OCI-LY3 (cell line): ENCODE data around the gene CNTN2.
A peak's percentile ranks its signal among the peaks of the same experiment; 100 is the strongest.

Experiments used
- H2AFZ ChIP-seq: fragments of 200-600, 300-600 bp; shearing (Covaris generic); 2 replicates; pipeline ENCODE4 v1.6.0; 2014; ENCODE audit warnings: antibody characterized with exemption, low read depth, low read length
- H3K27ac ChIP-seq: fragments of 200-600, 300-600 bp; sonication (generic); 2 replicates; pipeline ENCODE4 v1.5.1; 2014; ENCODE audit warnings: mild to moderate bottlenecking, low read length, moderate library complexity, mixed read lengths
- H3K27me3 ChIP-seq: fragments of 200-600, 300-600 bp; sonication (generic); 2 replicates; pipeline ENCODE4 v1.6.1; 2014; ENCODE audit warnings: low read depth, low read length, mixed read lengths
- H3K36me3 ChIP-seq: fragments of 200-600, 300-600 bp; sonication (generic); replicated peaks from 2 replicates; pipeline ENCODE3; 2014; ENCODE audit warnings: low read depth, low read length, mixed read lengths
- H3K4me1 ChIP-seq: fragments of 300-600, 200-600 bp; sonication (generic); 2 replicates; pipeline ENCODE4 v1.6.1; 2014; ENCODE audit warnings: low read length, mixed read lengths
- H3K4me2 ChIP-seq: fragments of 200-600, 300-600 bp; sonication (generic); 2 replicates; pipeline ENCODE4 v1.6.1; 2014; ENCODE audit warnings: low read length, mixed read lengths
- H3K4me3 ChIP-seq: fragments of 300-600, 200-600 bp; sonication (generic); 2 replicates; pipeline ENCODE4 v1.5.1; 2014; ENCODE audit warnings: antibody characterized with exemption, mild to moderate bottlenecking, low read length, moderate library complexity
- H3K79me2 ChIP-seq: fragments of 300-600, 200-600 bp; shearing (Covaris generic); 2 replicates; pipeline ENCODE4 v1.6.1; 2014; ENCODE audit warnings: mild to moderate bottlenecking, low read length, mixed read lengths
- H3K9ac ChIP-seq: fragments of 300-600, 200-600 bp; shearing (Covaris generic); 2 replicates; pipeline ENCODE4 v1.6.0; 2014; ENCODE audit warnings: mild to moderate bottlenecking, low read length, moderate library complexity
- H3K9me3 ChIP-seq: fragments of 200-600, 300-600 bp; shearing (Covaris generic); 2 replicates; pipeline ENCODE4 v1.6.1; 2014; ENCODE audit warnings: low read length, mixed read lengths; ENCODE audit not compliant: insufficient read depth
- H4K20me1 ChIP-seq: fragments of 200-600, 300-600 bp; sonication (generic); 2 replicates; pipeline ENCODE4 v1.6.1; 2016; ENCODE audit warnings: low read length, mixed read lengths; ENCODE audit not compliant: insufficient read depth
- EZH2phosphoT487 ChIP-seq: fragments of 200-600 bp; shearing (Covaris generic); IDR thresholded peaks from 2 replicates; pipeline ENCODE4 v1.6.1; 2018; ENCODE audit warnings: antibody characterized with exemption, mixed run types, low read depth
- TF ChIP-seq, protein P1 (sequence below): fragments of 200-600, 300-600 bp; sonication (generic); IDR thresholded peaks from 2 replicates; pipeline ENCODE4 v1.5.1; 2014; ENCODE audit warnings: antibody characterized with exemption, low read length, low read depth

CNTN2 gene

GRCh38 chr1:205108464-205108863 is 65.5 kb downstream of the CNTN2 start:
- peaks cover 18% of the 10 kb centered on the region for H3K4me1 ChIP-seq
- H2AFZ ChIP-seq, result no peak overlapping the region
- H3K36me3 ChIP-seq, result peaks cover 52% of the 10 kb centered on the region

DNA sequence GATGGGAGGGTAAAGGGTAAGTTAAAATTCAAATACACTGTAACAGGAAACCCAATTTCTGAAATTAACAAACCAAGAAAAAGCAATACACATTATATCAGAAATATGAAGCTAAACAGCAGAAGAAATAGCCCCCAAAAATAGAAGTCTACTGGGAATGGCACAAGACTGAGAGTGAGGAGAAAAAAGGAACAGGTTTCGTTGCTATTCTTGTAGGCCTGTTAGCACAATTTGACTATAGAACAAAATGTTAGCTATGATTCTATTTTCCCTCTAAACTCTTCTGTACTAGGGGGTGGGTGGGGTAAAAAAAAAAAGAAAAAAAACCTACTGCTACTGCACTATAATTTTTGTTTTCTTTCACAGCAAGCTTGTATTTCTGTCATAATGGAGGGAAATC is 66.3 kb downstream of the CNTN2 start:
- Histone ChIP-seq H3K27ac (no peak overlapping the region), H3K36me3 (peaks cover 52% of the 10 kb centered on the region), H3K4me3 (no peak overlapping the region), H2AFZ (no peak overlapping the region), H3K27me3 (no peaks in the 10 kb centered on the region), H4K20me1 (peaks cover 13% of the 10 kb centered on the region), H3K9ac (no peak overlapping the region), H3K4me1 (peaks cover 18% of the 10 kb centered on the region), H3K9me3 (no peaks in the 10 kb centered on the region), H3K4me2 (no peak overlapping the region), H3K79me2 (peaks cover 9% of the 10 kb centered on the region)
- TF ChIP-seq, protein P1, sequence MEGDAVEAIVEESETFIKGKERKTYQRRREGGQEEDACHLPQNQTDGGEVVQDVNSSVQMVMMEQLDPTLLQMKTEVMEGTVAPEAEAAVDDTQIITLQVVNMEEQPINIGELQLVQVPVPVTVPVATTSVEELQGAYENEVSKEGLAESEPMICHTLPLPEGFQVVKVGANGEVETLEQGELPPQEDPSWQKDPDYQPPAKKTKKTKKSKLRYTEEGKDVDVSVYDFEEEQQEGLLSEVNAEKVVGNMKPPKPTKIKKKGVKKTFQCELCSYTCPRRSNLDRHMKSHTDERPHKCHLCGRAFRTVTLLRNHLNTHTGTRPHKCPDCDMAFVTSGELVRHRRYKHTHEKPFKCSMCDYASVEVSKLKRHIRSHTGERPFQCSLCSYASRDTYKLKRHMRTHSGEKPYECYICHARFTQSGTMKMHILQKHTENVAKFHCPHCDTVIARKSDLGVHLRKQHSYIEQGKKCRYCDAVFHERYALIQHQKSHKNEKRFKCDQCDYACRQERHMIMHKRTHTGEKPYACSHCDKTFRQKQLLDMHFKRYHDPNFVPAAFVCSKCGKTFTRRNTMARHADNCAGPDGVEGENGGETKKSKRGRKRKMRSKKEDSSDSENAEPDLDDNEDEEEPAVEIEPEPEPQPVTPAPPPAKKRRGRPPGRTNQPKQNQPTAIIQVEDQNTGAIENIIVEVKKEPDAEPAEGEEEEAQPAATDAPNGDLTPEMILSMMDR, result no peak
- no peak for TF ChIP-seq EZH2phosphoT487

More at GRCh38 chr1:205108464-205108863, 65.5 kb downstream of the CNTN2 start:
- H4K20me1 ChIP-seq, result peaks cover 13% of the 10 kb centered on the region
- TF ChIP-seq EZH2phosphoT487, result no peak
- TF ChIP-seq, protein P1, result no peak
- no peak overlapping the region for H3K9ac ChIP-seq
- H3K79me2 ChIP-seq, result peaks cover 9% of the 10 kb centered on the region
- H3K4me2 ChIP-seq, result no peak overlapping the region
- H3K4me3 ChIP-seq, result no peak overlapping the region
- H3K27me3 ChIP-seq, result no peaks in the 10 kb centered on the region
- no peak overlapping the region for H3K27ac ChIP-seq
- no peaks in the 10 kb centered on the region for H3K9me3 ChIP-seq

- Histone ChIP-seq H3K9ac (no peak overlapping the region), H3K36me3 (peaks cover 55% of the 10 kb centered on the region), H3K27ac (no peak overlapping the region), H3K4me1 (peaks cover 18% of the 10 kb centered on the region), H4K20me1 (peaks cover 13% of the 10 kb centered on the region), H3K4me2 (no peak overlapping the region), H3K27me3 (no peaks in the 10 kb centered on the region), H3K4me3 (no peak overlapping the region), H3K9me3 (no peaks in the 10 kb centered on the region), H3K79me2 (peaks cover 10% of the 10 kb centered on the region), H2AFZ (no peak overlapping the region)
- TF ChIP-seq, protein P1, result no peak
- no peak for TF ChIP-seq EZH2phosphoT487
These were observed 66.7 kb downstream of the CNTN2 start for GRCh38 chr1:205109711-205110110.

DNA sequence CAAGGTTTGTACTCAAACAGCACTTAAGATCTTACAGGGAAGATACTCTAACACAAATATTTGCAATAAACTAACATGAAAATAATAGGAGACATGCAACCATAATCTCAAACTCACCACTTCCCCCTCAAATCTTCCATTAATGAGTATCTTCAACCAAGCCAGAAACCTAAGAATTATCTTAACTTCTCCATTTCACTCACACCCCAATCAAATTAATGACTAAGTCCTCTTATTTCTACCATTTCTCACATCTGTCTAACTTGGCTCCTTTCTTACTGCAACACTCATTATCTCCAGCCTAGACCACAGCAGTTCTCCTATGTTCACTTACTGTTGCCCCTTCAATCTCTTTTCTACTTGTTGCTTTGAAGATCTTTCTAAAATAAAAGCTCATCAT is 68.3 kb downstream of the CNTN2 start:
- Histone ChIP-seq H3K4me3 (no peak overlapping the region), H3K9me3 (no peaks in the 10 kb centered on the region), H2AFZ (no peak overlapping the region), H3K4me2 (peak overlapping the region; percentile 44), H3K79me2 (peaks cover 11% of the 10 kb centered on the region), H3K4me1 (peaks cover 18% of the 10 kb centered on the region), H3K27me3 (no peaks in the 10 kb centered on the region), H4K20me1 (peaks cover 9% of the 10 kb centered on the region), H3K27ac (peak overlapping the region; percentile 59), H3K9ac (no peak overlapping the region), H3K36me3 (peaks cover 48% of the 10 kb centered on the region)
- TF ChIP-seq, protein P1, result no peak
- no peak for TF ChIP-seq EZH2phosphoT487
